ENCODE results near the gene LELP1.

- TF ChIP-seq, protein P1, sequence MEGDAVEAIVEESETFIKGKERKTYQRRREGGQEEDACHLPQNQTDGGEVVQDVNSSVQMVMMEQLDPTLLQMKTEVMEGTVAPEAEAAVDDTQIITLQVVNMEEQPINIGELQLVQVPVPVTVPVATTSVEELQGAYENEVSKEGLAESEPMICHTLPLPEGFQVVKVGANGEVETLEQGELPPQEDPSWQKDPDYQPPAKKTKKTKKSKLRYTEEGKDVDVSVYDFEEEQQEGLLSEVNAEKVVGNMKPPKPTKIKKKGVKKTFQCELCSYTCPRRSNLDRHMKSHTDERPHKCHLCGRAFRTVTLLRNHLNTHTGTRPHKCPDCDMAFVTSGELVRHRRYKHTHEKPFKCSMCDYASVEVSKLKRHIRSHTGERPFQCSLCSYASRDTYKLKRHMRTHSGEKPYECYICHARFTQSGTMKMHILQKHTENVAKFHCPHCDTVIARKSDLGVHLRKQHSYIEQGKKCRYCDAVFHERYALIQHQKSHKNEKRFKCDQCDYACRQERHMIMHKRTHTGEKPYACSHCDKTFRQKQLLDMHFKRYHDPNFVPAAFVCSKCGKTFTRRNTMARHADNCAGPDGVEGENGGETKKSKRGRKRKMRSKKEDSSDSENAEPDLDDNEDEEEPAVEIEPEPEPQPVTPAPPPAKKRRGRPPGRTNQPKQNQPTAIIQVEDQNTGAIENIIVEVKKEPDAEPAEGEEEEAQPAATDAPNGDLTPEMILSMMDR (IDR thresholded peaks at IDR 0.05; ENCODE audit: extremely low read depth in 1 of 2, insufficient read depth in 1 of 2, low read depth in 1 of 2, low read length in 2 of 2): no peak
- TF ChIP-seq POLR2A (IDR thresholded peaks at IDR 0.05; ENCODE audit: low read depth, low read length): no peak
- no peak for TF ChIP-seq GATA2 (IDR thresholded peaks at IDR 0.05; ENCODE audit: insufficient read depth, insufficient read length, low read depth, low read length)
- no peak for TF ChIP-seq MYC (IDR thresholded peaks at IDR 0.05; ENCODE audit: low read depth, low read length)
These were observed 28.1 kb downstream of the LELP1 start for GRCh38 chr1:153231363-153231762.

All from endothelial cell of umbilical vein (primary cell).